Skeletal muscle satellite cell (primary cell): ENCODE data around the gene OGFR.
A peak's percentile ranks its signal among the peaks of the same experiment; 100 is the strongest.

Source experiments
- H3K27me3 ChIP-seq: 2 replicates; pipeline ENCODE4 v1.7.0; 2013; ENCODE audit warnings: low read length; ENCODE audit not compliant: control insufficient read depth, insufficient read depth
- H3K36me3 ChIP-seq: 2 replicates; pipeline ENCODE4 v1.7.0; 2013; ENCODE audit warnings: mild to moderate bottlenecking, control low read depth, low read length; ENCODE audit not compliant: insufficient read depth
- H3K4me1 ChIP-seq: 2 replicates; pipeline ENCODE4 v1.7.0; 2013; ENCODE audit warnings: low read length; ENCODE audit not compliant: control insufficient read depth, insufficient read depth
- H3K4me2 ChIP-seq: 2 replicates; pipeline ENCODE4 v1.7.0; 2013; ENCODE audit warnings: mild to moderate bottlenecking, low read length
- H3K4me3 ChIP-seq: 2 replicates; pipeline ENCODE4 v1.7.0; 2013; ENCODE audit warnings: low read length
- H3K9ac ChIP-seq: 2 replicates; pipeline ENCODE4 v1.7.0; 2013; ENCODE audit warnings: mild to moderate bottlenecking, low read depth, low read length, moderate library complexity
- H3K9me3 ChIP-seq: replicated peaks from 2 replicates; pipeline ENCODE4 v1.7.0; 2013; ENCODE audit warnings: mild to moderate bottlenecking, control low read depth, low read length

Gene OGFR

GRCh38 chr20:62797671-62798532 is 6.7 kb upstream of the OGFR start:
- no peak overlapping the region for H3K9ac ChIP-seq
- H3K4me3 ChIP-seq, result peak overlapping the region; percentile 68
- H3K4me1 ChIP-seq, result peaks cover 29% of the 10 kb centered on the region

GRCh38 chr20:62799036-62799435 is 5.6 kb upstream of the OGFR start:
- H3K4me2 ChIP-seq, result no peak overlapping the region
- no peaks in the 10 kb centered on the region for H3K9me3 ChIP-seq
- H3K9ac ChIP-seq, result no peak overlapping the region
- peaks cover 22% of the 10 kb centered on the region for H3K4me1 ChIP-seq
- peaks cover 32% of the 10 kb centered on the region for H3K36me3 ChIP-seq
- H3K4me3 ChIP-seq, result no peak overlapping the region
- no peaks in the 10 kb centered on the region for H3K27me3 ChIP-seq

More at GRCh38 chr20:62797671-62798532, 6.7 kb upstream of the OGFR start:
- Histone ChIP-seq H3K4me2 (peak overlapping the region; percentile 79), H3K9me3 (no peaks in the 10 kb centered on the region), H3K36me3 (peaks cover 32% of the 10 kb centered on the region), H3K27me3 (no peaks in the 10 kb centered on the region)

GRCh38 chr20:62799459-62799858 is 5.2 kb upstream of the OGFR start:
- H3K27me3 ChIP-seq, result no peaks in the 10 kb centered on the region
- no peaks in the 10 kb centered on the region for H3K9me3 ChIP-seq
- H3K9ac ChIP-seq, result no peak overlapping the region
- H3K4me2 ChIP-seq, result no peak overlapping the region
- H3K4me1 ChIP-seq, result peaks cover 21% of the 10 kb centered on the region
- H3K36me3 ChIP-seq, result peaks cover 32% of the 10 kb centered on the region
- no peak overlapping the region for H3K4me3 ChIP-seq

GRCh38 chr20:62799873-62800272 is 4.8 kb upstream of the OGFR start:
- Histone ChIP-seq H3K4me3 (no peak overlapping the region), H3K4me1 (peaks cover 17% of the 10 kb centered on the region), H3K9ac (no peak overlapping the region), H3K4me2 (no peak overlapping the region), H3K9me3 (no peaks in the 10 kb centered on the region), H3K36me3 (peaks cover 32% of the 10 kb centered on the region), H3K27me3 (no peaks in the 10 kb centered on the region)

GRCh38 chr20:62800314-62801259 is 4.0 kb upstream of the OGFR start:
- peaks cover 14% of the 10 kb centered on the region for H3K4me1 ChIP-seq
- no peak overlapping the region for H3K9ac ChIP-seq
- H3K27me3 ChIP-seq, result no peaks in the 10 kb centered on the region
- no peak overlapping the region for H3K4me3 ChIP-seq
- no peaks in the 10 kb centered on the region for H3K9me3 ChIP-seq
- no peak overlapping the region for H3K4me2 ChIP-seq
- peaks cover 32% of the 10 kb centered on the region for H3K36me3 ChIP-seq

- no peaks in the 10 kb centered on the region for H3K27me3 ChIP-seq
- H3K4me3 ChIP-seq, result no peak overlapping the region
- H3K4me1 ChIP-seq, result peaks cover 21% of the 10 kb centered on the region
- H3K4me2 ChIP-seq, result no peak overlapping the region
- H3K36me3 ChIP-seq, result peaks cover 34% of the 10 kb centered on the region
- no peak overlapping the region for H3K9ac ChIP-seq
- no peaks in the 10 kb centered on the region for H3K9me3 ChIP-seq
Observed at GRCh38 chr20:62801284-62802010, 3.2 kb upstream of the OGFR start.

- Histone ChIP-seq H3K4me3 (no peak overlapping the region), H3K9ac (no peak overlapping the region), H3K4me2 (no peak overlapping the region), H3K36me3 (peaks cover 38% of the 10 kb centered on the region), H3K27me3 (no peaks in the 10 kb centered on the region), H3K9me3 (no peaks in the 10 kb centered on the region), H3K4me1 (peaks cover 24% of the 10 kb centered on the region)
Observed at GRCh38 chr20:62802026-62802712, 2.5 kb upstream of the OGFR start.

- peaks cover 37% of the 10 kb centered on the region for H3K36me3 ChIP-seq
- peaks cover 19% of the 10 kb centered on the region for H3K4me1 ChIP-seq
- no peaks in the 10 kb centered on the region for H3K9me3 ChIP-seq
- H3K4me3 ChIP-seq, result peak overlapping the region; percentile 64
- peak overlapping the region; percentile 14 for H3K9ac ChIP-seq
- H3K4me2 ChIP-seq, result peak overlapping the region; percentile 60
- H3K27me3 ChIP-seq, result no peaks in the 10 kb centered on the region
Observed at GRCh38 chr20:62804021-62804626, 511 bp upstream of the OGFR start.

- Histone ChIP-seq H3K4me3 (peak overlapping the region; percentile 99), H3K36me3 (peaks cover 39% of the 10 kb centered on the region), H3K9me3 (no peaks in the 10 kb centered on the region), H3K4me2 (peak overlapping the region; percentile 98), H3K27me3 (no peaks in the 10 kb centered on the region), H3K4me1 (peaks cover 13% of the 10 kb centered on the region), H3K9ac (peak overlapping the region; percentile 87)
Observed at GRCh38 chr20:62805155-62805710, 598 bp downstream of the OGFR start.

GRCh38 chr20:62805711-62806382 is 1.2 kb downstream of the OGFR start:
- peaks cover 39% of the 10 kb centered on the region for H3K36me3 ChIP-seq
- H3K9ac ChIP-seq, result peak overlapping the region; percentile 87
- H3K4me1 ChIP-seq, result peaks cover 13% of the 10 kb centered on the region
- peak overlapping the region; percentile 98 for H3K4me2 ChIP-seq
- H3K27me3 ChIP-seq, result no peaks in the 10 kb centered on the region
- no peaks in the 10 kb centered on the region for H3K9me3 ChIP-seq
- peak overlapping the region; percentile 99 for H3K4me3 ChIP-seq
